ENCODE results near the gene INO80D. TPM values are rescaled to one million over a fixed set of nuclear protein-coding genes. Genes with fewer than 3 reads are reported as not detected.

Gene INO80D
- total RNA-seq, 4 donors from 2014 or later: 24.2 to 51.4 (median 32.5) TPM

DNA sequence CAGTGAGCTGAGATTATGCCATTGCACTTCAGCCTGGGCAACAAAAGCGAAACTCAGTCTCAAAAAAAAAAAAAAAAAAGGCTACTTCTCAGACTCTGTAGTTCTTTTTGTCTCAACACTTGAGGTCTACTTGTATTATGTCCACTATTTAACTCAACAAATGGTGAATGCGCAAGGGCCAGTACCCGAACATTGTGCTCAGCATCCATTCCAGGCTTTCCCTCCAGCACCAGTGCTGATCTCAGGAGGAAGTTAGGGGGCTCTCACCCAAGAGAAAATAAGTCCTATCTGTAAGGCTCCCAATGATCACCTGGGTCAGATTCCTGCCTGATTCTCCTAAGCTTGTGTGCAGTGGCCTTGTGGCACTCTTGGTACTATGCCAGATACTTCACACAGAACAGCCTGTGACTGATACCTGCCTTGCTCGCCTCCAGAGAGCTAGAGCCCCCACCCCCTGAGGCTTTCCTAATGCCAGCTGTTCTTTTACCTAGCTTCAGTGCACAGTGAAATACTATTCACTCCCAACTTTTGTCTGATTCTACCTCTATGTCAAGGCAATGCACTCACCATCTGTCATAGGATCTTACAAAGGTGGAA lies 74.9 kb downstream of the INO80D start:
- Histone ChIP-seq H3K4me1 (no peaks in the 10 kb centered on the region), H3K4me3 (no peak overlapping the region), H3K9me3 (no peaks in the 10 kb centered on the region), H3K36me3 (peaks cover 67% of the 10 kb centered on the region), H3K27me3 (no peaks in the 10 kb centered on the region), H3K27ac (no peak overlapping the region)
- TF ChIP-seq EP300 (IDR thresholded peaks at IDR 0.05) (no peak), POLR2AphosphoS5 (IDR thresholded peaks at IDR 0.05) (no peak), POLR2A (IDR thresholded peaks at IDR 0.05) (no peak)
- TF ChIP-seq, protein P1, sequence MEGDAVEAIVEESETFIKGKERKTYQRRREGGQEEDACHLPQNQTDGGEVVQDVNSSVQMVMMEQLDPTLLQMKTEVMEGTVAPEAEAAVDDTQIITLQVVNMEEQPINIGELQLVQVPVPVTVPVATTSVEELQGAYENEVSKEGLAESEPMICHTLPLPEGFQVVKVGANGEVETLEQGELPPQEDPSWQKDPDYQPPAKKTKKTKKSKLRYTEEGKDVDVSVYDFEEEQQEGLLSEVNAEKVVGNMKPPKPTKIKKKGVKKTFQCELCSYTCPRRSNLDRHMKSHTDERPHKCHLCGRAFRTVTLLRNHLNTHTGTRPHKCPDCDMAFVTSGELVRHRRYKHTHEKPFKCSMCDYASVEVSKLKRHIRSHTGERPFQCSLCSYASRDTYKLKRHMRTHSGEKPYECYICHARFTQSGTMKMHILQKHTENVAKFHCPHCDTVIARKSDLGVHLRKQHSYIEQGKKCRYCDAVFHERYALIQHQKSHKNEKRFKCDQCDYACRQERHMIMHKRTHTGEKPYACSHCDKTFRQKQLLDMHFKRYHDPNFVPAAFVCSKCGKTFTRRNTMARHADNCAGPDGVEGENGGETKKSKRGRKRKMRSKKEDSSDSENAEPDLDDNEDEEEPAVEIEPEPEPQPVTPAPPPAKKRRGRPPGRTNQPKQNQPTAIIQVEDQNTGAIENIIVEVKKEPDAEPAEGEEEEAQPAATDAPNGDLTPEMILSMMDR (IDR thresholded peaks at IDR 0.05): no peak
- WGBS: 90% methylated on average over 4 of the region's 4 CpGs
- DNase-seq (ENCODE audit: low spot score in 2 of 2): no peak

DNA sequence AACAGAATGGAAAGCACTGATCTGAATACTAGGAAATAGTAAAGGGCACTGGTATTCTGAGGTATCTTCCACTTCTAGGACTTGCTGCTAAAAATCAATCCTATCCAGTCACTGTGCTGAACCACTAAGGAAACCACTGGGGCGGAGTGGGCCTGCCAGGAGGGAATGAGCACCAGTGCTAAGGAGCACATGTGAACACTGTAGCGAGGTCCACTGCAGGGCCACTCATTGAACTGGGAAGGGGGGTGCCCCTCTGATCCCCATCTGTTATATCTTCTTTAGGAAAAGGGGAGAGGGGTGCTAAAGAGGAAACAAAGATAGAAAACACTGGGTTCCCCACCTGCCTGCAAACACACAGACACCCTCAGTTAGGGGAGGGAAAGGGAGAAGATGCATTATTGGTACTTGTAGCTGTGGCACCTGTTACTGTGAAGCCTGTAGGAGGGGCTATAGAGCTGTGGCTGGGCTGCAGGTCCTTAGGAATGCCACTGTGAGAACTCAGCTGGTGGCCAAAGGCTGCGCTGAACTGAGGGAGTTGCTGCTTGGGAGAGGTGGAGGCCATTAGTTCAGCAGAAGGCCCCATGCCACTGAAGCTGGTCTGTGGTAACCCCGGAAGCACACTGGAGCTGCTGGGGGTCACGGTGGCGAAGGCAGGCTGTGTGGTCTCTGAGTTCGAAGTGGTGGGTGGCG lies 81.8 kb downstream of the INO80D start:
- 94% methylated on average over 8 of the region's 8 CpGs for WGBS
- Histone ChIP-seq H3K4me3 (no peak overlapping the region), H3K9me3 (no peaks in the 10 kb centered on the region), H3K36me3 (peaks cover 67% of the 10 kb centered on the region), H3K27ac (no peak overlapping the region), H3K27me3 (no peaks in the 10 kb centered on the region), H3K4me1 (no peaks in the 10 kb centered on the region)
- no peak for DNase-seq (ENCODE audit: low spot score in 2 of 2)
- TF ChIP-seq EP300 (IDR thresholded peaks at IDR 0.05): no peak
- TF ChIP-seq, protein P1 (IDR thresholded peaks at IDR 0.05): no peak
- no peak for TF ChIP-seq POLR2AphosphoS5 (IDR thresholded peaks at IDR 0.05)
- no peak for TF ChIP-seq POLR2A (IDR thresholded peaks at IDR 0.05)

DNA sequence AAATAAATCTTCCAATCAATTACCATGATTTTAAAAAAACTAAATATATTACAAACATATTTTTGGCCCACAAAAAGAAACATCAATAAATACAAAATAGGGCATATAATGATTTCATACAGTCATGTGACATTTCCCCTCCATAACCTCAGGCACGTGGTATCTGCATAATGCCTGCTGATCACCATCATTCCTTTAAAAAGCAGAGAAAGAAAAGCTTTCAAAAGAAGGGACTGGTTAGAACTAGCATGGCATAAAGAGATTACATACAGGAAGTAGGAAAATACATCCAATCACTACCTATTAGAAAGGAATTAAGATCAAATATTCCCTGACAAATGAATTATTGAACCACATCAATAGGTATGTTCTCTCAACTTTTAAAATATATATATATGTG lies 83.5 kb downstream of the INO80D start:
- WGBS: 48% methylated on average over 1 of the region's 1 CpG
- no peak for DNase-seq (ENCODE audit: low spot score in 2 of 2)
- Histone ChIP-seq H3K4me1 (no peaks in the 10 kb centered on the region), H3K36me3 (peaks cover 61% of the 10 kb centered on the region), H3K9me3 (no peaks in the 10 kb centered on the region), H3K27me3 (no peaks in the 10 kb centered on the region), H3K4me3 (no peak overlapping the region), H3K27ac (no peak overlapping the region)
- TF ChIP-seq POLR2AphosphoS5 (IDR thresholded peaks at IDR 0.05) (no peak), POLR2A (IDR thresholded peaks at IDR 0.05) (no peak), EP300 (IDR thresholded peaks at IDR 0.05) (no peak)
- TF ChIP-seq, protein P1 (IDR thresholded peaks at IDR 0.05): no peak

DNA sequence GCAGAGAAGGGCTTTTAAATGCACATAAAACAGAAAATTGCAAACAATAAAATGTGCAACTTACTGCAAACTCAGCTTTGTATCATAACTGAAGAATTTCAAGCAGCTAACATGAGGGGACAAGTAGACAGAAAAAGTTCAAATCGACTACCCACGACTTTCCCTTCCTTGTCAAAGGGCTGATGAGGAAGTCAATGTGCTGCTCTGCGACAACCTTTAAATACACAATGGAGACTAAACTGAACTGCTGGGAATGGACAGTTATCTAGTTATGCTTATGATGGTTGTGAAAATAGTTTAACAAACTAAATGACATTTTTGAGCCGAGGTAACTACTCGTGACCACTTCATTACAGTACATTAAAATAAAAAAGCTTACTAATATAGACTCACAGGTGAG lies 84.1 kb downstream of the INO80D start:
- H3K4me3 ChIP-seq: no peak overlapping the region
- DNase-seq (ENCODE audit: low spot score in 2 of 2): no peak
- no peaks in the 10 kb centered on the region for H3K9me3 ChIP-seq
- no peaks in the 10 kb centered on the region for H3K27me3 ChIP-seq
- H3K36me3 ChIP-seq: peaks cover 55% of the 10 kb centered on the region
- 72% methylated on average over 5 of the region's 5 CpGs for WGBS
- no peak for TF ChIP-seq EP300 (IDR thresholded peaks at IDR 0.05)
- TF ChIP-seq POLR2A (IDR thresholded peaks at IDR 0.05): no peak
- TF ChIP-seq, protein P1 (IDR thresholded peaks at IDR 0.05): no peak
- no peak for TF ChIP-seq POLR2AphosphoS5 (IDR thresholded peaks at IDR 0.05)
- H3K27ac ChIP-seq: no peak overlapping the region
- H3K4me1 ChIP-seq: no peaks in the 10 kb centered on the region

DNA sequence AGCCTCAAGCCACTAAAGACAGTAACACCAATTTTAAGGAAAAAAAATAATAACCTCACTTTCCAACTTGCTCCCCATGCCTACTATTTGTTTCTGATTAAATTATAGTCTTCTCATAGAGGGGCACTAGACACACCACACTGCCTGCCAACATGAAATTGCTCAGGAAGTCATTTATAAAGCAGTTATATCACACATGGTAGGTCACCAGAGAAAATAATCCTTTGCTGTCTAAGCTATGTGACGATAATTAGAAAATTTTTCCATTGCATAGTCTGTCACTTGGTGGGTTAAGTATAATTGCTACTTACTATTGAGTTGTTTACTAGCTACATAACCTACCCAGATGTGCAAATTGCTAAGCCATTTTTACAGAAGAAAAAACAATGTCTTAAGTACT lies 85.2 kb downstream of the INO80D start:
- no peak overlapping the region for H3K27ac ChIP-seq
- no peak overlapping the region for H3K4me3 ChIP-seq
- H3K9me3 ChIP-seq: no peaks in the 10 kb centered on the region
- H3K4me1 ChIP-seq: no peaks in the 10 kb centered on the region
- no peak for DNase-seq (ENCODE audit: low spot score in 2 of 2)
- no peaks in the 10 kb centered on the region for H3K27me3 ChIP-seq
- H3K36me3 ChIP-seq: peaks cover 47% of the 10 kb centered on the region
- WGBS: 79% methylated on average over 1 of the region's 1 CpG
- TF ChIP-seq, protein P1 (IDR thresholded peaks at IDR 0.05): no peak
- TF ChIP-seq POLR2A (IDR thresholded peaks at IDR 0.05) (no peak), POLR2AphosphoS5 (IDR thresholded peaks at IDR 0.05) (no peak), EP300 (IDR thresholded peaks at IDR 0.05) (no peak)
